K562 (cell line): Measurements from ENCODE around the gene PUM1. TPM values are rescaled to one million over a fixed set of nuclear protein-coding genes. Genes with fewer than 3 reads are reported as not detected.

ENCODE experiments used
- ATAC-seq: fragments of 200-7000 bp; cut with Tn5 transposase; 3 replicates; pipeline ENCODE4 v1.9.1; 2020; ENCODE audit warnings: moderate library complexity
- BruUV-seq: library from RNA; stranded (reverse); fragments of 400-500 nt; replicated peaks from 2 replicates; lab custom pipeline; 2021; lab: Mats Ljungman, UMichigan
- CTCF ChIA-PET: fragments of 300-600 bp; formaldehyde crosslinking; extraction: SDS; loops from one replicate; lab custom pipeline; 2021; ENCODE audit warnings: low intra/inter-chr PET ratio; lab: Yijun Ruan, JAX
- POLR2A ChIA-PET: fragments of 300-600, 350-650 bp; sonication (Branson Sonifier 250); formaldehyde crosslinking; extraction: SDS; loops from one replicate; lab custom pipeline; 2021; ENCODE audit warnings: antibody characterized with exemption, inconsistent platforms; lab: Yijun Ruan, JAX
- DNase-seq, 4 experiments: peaks; one replicate each; pipeline versions ENCODE4 v3.0.0 to v3.0.0-alpha.2; 2011 to 2018; ENCODE audit warnings: low spot score in 3 of 4, mixed read lengths in 3 of 4; ENCODE audit errors: extremely low read depth in 1 of 4
- FAIRE-seq: peaks from 2 replicates; lab custom pipeline; 2011; peaks lifted over from hg19 to GRCh38; lab: Jason Lieb, UNC
- H2AFZ ChIP-seq: 2 replicates; pipeline ENCODE4 v1.6.0; 2011; ENCODE audit warnings: low read depth, low read length, control low read depth, inconsistent platforms
- H3K27ac ChIP-seq: fragments of 200-600 bp; 3 replicates; pipeline ENCODE4 v1.8.0; 2011; ENCODE audit warnings: low read depth, mild to moderate bottlenecking, control low read depth, inconsistent platforms, low read length, moderate library complexity, mixed read lengths; ENCODE audit errors: extremely low read depth
- H3K27me3 ChIP-seq, 2 experiments: fragments of 300-600 bp in 1 of 2; 2 replicates in 1 of 2; 3 replicates in 1 of 2; pipeline versions ENCODE4 v1.6.0 to v1.8.0; 2011; ENCODE audit warnings: inconsistent platforms in 2 of 2, low read length in 2 of 2, mild to moderate bottlenecking in 1 of 2, mixed read lengths in 1 of 2, moderate library complexity in 1 of 2; ENCODE audit not compliant: control insufficient read depth in 2 of 2, insufficient read depth in 2 of 2
- H3K36me3 ChIP-seq: fragments of 300-600 bp; 3 replicates; pipeline ENCODE4 v1.8.0; 2011; ENCODE audit warnings: mild to moderate bottlenecking, low read length, inconsistent platforms; ENCODE audit not compliant: control insufficient read depth, insufficient read depth
- H3K4me1 ChIP-seq, 2 experiments: fragments of 200-600 bp in 1 of 2; replicated peaks in 1 of 2; 2 replicates in 1 of 2; 3 replicates in 1 of 2; pipeline versions ENCODE4 v1.5.1 to v1.8.0; 2011; ENCODE audit warnings: inconsistent platforms in 2 of 2, low read length in 2 of 2, mild to moderate bottlenecking in 1 of 2, mixed read lengths in 1 of 2, moderate library complexity in 1 of 2; ENCODE audit not compliant: control insufficient read depth in 2 of 2, insufficient read depth in 2 of 2
- H3K4me2 ChIP-seq: 2 replicates; pipeline ENCODE4 v1.6.1; 2011; ENCODE audit warnings: low read length, control low read depth, inconsistent platforms, mixed read lengths; ENCODE audit not compliant: insufficient read depth
- H3K4me3 ChIP-seq: fragments of 200-600 bp; sonication (generic), shearing (Covaris generic); 2 replicates; pipeline ENCODE4 v1.5.1; 2016; ENCODE audit warnings: control low read depth, inconsistent platforms
- H3K79me2 ChIP-seq: fragments of 200-600 bp; 3 replicates; pipeline ENCODE4 v1.8.0; 2011; ENCODE audit warnings: low read length, inconsistent platforms; ENCODE audit not compliant: control insufficient read depth, insufficient read depth
- H3K9ac ChIP-seq, 2 experiments: 2 replicates each; pipeline versions ENCODE4 v1.6.0 to v1.6.1; 2011; ENCODE audit warnings: low read depth in 2 of 2, low read length in 2 of 2, control low read depth in 1 of 2, inconsistent platforms in 1 of 2, mild to moderate bottlenecking in 1 of 2, mixed read lengths in 1 of 2; ENCODE audit not compliant: insufficient read depth in 1 of 2
- H3K9me1 ChIP-seq: one replicate; pipeline ENCODE4 v1.6.0; 2011; ENCODE audit warnings: inconsistent platforms, mild to moderate bottlenecking, low read length, moderate library complexity; ENCODE audit not compliant: control insufficient read depth, insufficient read depth
- H3K9me3 ChIP-seq: replicated peaks from 2 replicates; pipeline ENCODE4 v1.5.1; 2011; ENCODE audit warnings: low read depth, low read length, inconsistent platforms; ENCODE audit not compliant: control insufficient read depth, insufficient read depth
- H4K20me1 ChIP-seq: replicated peaks from 2 replicates; pipeline ENCODE4 v1.6.1; 2011; ENCODE audit warnings: low read length, inconsistent platforms, mixed read lengths; ENCODE audit not compliant: control insufficient read depth, insufficient read depth
- ETV5 ChIP-seq: sonication (generic); formaldehyde crosslinking; IDR thresholded peaks from 2 replicates; pipeline ENCODE4 v1.4.0; 2020; ENCODE audit warnings: low read depth, mild to moderate bottlenecking, missing genetic modification reagents
- FIP1L1 ChIP-seq: fragments of 200-400 bp; formaldehyde crosslinking; IDR thresholded peaks from 2 replicates; pipeline ENCODE4 v1.6.1; 2018; ENCODE audit warnings: mild to moderate bottlenecking, low read depth, low read length; ENCODE audit not compliant: poor library complexity, severe bottlenecking
- FUS ChIP-seq: fragments of 200-400 bp; formaldehyde crosslinking; optimal IDR thresholded peaks from 2 replicates; pipeline ENCODE3; 2017; ENCODE audit warnings: low read depth, low read length
- MBD2 ChIP-seq: sonication (generic); IDR thresholded peaks from 2 replicates; pipeline ENCODE4 v1.6.1; 2016; ENCODE audit warnings: low read depth, borderline replicate concordance
- MED1 ChIP-seq: sonication (generic); formaldehyde crosslinking; IDR thresholded peaks from 2 replicates; pipeline ENCODE4 v1.8.1; 2023; ENCODE audit warnings: missing genetic modification reagents, borderline replicate concordance
- ZNF184 ChIP-seq: sonication (generic); formaldehyde crosslinking; IDR thresholded peaks from 2 replicates; pipeline ENCODE4 v1.5.0; 2020; ENCODE audit warnings: missing genetic modification reagents
- ZNF347 ChIP-seq: fragments of 450-650 bp; formaldehyde crosslinking; IDR thresholded peaks from 2 replicates; pipeline ENCODE4 v1.4.0; 2020; ENCODE audit warnings: low read depth, mild to moderate bottlenecking, moderate library complexity
- WGBS: fragments of 100-300 bp; shearing (Covaris generic); methylation state at CpG from one replicate; pipeline ENCODE4 v1.1.6; 2016; ENCODE audit warnings: low coverage, mixed read lengths; ENCODE audit not compliant: insufficient coverage; ENCODE audit errors: missing lambda C conversion rate; 5-methylcytosine and 5-hydroxymethylcytosine counted together
- in situ Hi-C: fragments of 300-500 bp; cut with MboI; formaldehyde crosslinking; loops from 4 replicates; pipeline ENCODE4 v1.15.0; 2018; ENCODE audit warnings: inconsistent platforms, mixed read lengths
- intact Hi-C: fragments of 100-400 bp; cut with micrococcal nuclease; formaldehyde crosslinking; loops from 2 replicates; pipeline ENCODE4 v1.14.2; 2022
- polyA plus RNA-seq, 8 experiments: library from polyadenylated mRNA; depleted of rRNA in 4 of 8; stranded (reverse) in 5 of 8; unstranded in 3 of 8; fragments of >200 nt; fragmentation: Nextera tagmentation in 2 of 8; fragmentation: Illumina TruSeq in 1 of 8; extraction: Ambion mirVana in 2 of 8; extraction: Trizol in 1 of 8; gene quantifications; 2 replicates each; pipeline versions ENCODE4 v1.2.1 to v1.2.3, GENCODE V29; 2011 to 2014; ENCODE audit warnings: inconsistent platforms in 1 of 8, missing spikeins in 1 of 8
- total RNA-seq, 7 experiments: library from RNA; depleted of rRNA in 6 of 7; stranded (reverse); fragments of >200 nt in 6 of 7; fragmentation: Illumina TruSeq in 2 of 7; extraction: Trizol in 2 of 7; gene quantifications; 2 replicates each; pipeline versions ENCODE4 v1.2.1 to v1.2.3, GENCODE V29; 2011 to 2021; ENCODE audit warnings: low replicate concordance in 1 of 7
- TF ChIP-seq, protein P1 (sequence below), 2 experiments: fragments of 450-650 bp in 1 of 2; sonication (generic) in 1 of 2; formaldehyde crosslinking; conservative IDR thresholded peaks; 2 replicates each; pipeline versions ENCODE4 v1.4.0 to v1.8.1; 2020 to 2022; ENCODE audit warnings: mild to moderate bottlenecking in 1 of 2, missing genetic modification reagents in 1 of 2

PUM1 gene
- total and polyA plus RNA-seq, 9 of the 15 experiments (the other 6 are each of a cell fraction or from before 2014, with no cell fraction given), result 37.7 to 104 (median 55.7) TPM

DNA sequence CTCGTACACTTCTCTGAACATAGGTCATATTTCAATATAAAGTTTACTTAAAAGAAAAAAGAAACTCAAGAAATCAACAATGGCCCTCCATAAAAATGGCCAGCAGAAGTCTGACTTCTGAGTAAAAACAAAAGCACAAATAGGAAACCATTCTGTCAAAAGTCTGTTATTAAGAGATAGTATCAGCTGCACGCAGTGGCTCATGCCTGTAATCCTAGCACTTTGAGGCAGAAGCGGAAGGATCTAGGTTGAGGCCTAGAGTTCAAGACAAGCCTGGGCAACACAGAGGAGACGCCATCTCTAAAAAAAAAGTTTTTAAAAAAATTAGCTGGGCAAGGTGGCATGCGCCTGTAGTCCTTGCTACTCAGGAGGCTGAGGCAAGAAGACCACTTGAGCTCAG lies 67.3 kb downstream of the PUM1 start:
- WGBS, result 88% methylated on average over 5 of the region's 5 CpGs
- H3K9ac ChIP-seq, result no peak overlapping the region
- H3K9me1 ChIP-seq, result no peaks in the 10 kb centered on the region
- TF ChIP-seq MED1 (CRISPR knock-in tag) (no peak), ZNF184 (CRISPR knock-in tag) (no peak), ZNF347 (no peak), MBD2 (no peak), ETV5 (CRISPR knock-in tag) (no peak), FUS (no peak), FIP1L1 (no peak)
- TF ChIP-seq, protein P1, sequence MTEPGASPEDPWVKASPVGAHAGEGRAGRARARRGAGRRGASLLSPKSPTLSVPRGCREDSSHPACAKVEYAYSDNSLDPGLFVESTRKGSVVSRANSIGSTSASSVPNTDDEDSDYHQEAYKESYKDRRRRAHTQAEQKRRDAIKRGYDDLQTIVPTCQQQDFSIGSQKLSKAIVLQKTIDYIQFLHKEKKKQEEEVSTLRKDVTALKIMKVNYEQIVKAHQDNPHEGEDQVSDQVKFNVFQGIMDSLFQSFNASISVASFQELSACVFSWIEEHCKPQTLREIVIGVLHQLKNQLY (CRISPR knock-in tag; conservative IDR thresholded peaks at IDR 0.05), result no peak
- BruUV-seq, result no TSS peak
- H3K36me3 ChIP-seq, result peaks cover 87% of the 10 kb centered on the region
- H3K79me2 ChIP-seq, result peaks cover 88% of the 10 kb centered on the region
- H3K4me2 ChIP-seq, result no peak overlapping the region
- no peak overlapping the region for H2AFZ ChIP-seq
- H3K27ac ChIP-seq, result no peak overlapping the region
- FAIRE-seq (no peak), DNase-seq (no peak), ATAC-seq (no peak)
- no peaks in the 10 kb centered on the region for H3K4me1 ChIP-seq
- ChIA-PET POLR2A (interaction anchor here (0.7 to 1.5 kb wide), 3 partner anchors 10 to 20 kb away, joined by 3 to 6 read pairs (median 5); no protein-coding TSS in a partner anchor), CTCF (no interaction called here)
- H4K20me1 ChIP-seq, result 0 out of 2 replicates have a peak, but pooled peaks cover 3% of the 10 kb centered on the region
- H3K27me3 ChIP-seq, result no peaks in the 10 kb centered on the region
- in situ Hi-C loops (no loop called here), intact Hi-C loops (no loop called here)
- H3K9me3 ChIP-seq, result no peaks in the 10 kb centered on the region
- no peak overlapping the region for H3K4me3 ChIP-seq
